B cell (primary cell): ENCODE data around the gene SFT2D1.

ENCODE experiments used
- EZH2 ChIP-seq: IDR thresholded peaks from 2 replicates; pipeline ENCODE4 v1.6.1; 2012; ENCODE audit warnings: borderline replicate concordance, low read depth, mild to moderate bottlenecking, moderate library complexity, low read length; ENCODE audit not compliant: insufficient read depth, poor library complexity, severe bottlenecking
- TF ChIP-seq, protein P1 (sequence below): fragments of 200-600 bp; IDR thresholded peaks from one replicate; pipeline ENCODE4 v1.8.0; 2022; ENCODE audit warnings: antibody characterized with exemption, mild to moderate bottlenecking

DNA sequence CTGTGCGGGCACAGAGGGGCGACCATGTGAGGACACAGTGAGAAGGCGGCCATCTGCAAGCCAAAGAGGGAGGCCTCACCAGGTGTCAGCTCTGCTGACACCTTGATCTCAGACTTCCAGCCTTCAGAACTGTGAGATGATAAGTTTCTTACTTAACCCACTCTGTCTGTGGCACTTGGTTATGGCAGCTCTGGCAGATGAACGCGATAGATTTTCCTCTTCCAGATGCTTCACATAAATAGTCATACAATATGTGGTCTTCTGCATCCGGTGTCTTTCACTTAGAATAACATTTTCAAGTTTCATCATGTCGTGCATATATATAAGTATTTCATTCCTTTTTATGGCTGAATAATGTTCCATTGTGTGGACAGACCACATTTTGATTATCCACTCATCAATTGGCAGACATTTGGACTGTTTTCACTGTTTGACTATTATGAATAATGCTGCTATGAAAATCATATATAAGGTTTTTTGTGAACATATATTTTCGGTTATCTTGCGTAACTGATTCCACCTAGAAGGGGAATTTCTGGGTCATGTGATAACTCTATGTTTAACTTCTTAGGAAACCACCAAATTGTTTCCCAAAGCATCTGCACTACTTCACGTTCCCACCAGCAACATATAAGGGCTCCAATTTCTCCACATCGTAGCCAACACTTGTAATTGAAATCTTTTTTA is 64.3 kb downstream of the SFT2D1 start:
- TF ChIP-seq, protein P1, sequence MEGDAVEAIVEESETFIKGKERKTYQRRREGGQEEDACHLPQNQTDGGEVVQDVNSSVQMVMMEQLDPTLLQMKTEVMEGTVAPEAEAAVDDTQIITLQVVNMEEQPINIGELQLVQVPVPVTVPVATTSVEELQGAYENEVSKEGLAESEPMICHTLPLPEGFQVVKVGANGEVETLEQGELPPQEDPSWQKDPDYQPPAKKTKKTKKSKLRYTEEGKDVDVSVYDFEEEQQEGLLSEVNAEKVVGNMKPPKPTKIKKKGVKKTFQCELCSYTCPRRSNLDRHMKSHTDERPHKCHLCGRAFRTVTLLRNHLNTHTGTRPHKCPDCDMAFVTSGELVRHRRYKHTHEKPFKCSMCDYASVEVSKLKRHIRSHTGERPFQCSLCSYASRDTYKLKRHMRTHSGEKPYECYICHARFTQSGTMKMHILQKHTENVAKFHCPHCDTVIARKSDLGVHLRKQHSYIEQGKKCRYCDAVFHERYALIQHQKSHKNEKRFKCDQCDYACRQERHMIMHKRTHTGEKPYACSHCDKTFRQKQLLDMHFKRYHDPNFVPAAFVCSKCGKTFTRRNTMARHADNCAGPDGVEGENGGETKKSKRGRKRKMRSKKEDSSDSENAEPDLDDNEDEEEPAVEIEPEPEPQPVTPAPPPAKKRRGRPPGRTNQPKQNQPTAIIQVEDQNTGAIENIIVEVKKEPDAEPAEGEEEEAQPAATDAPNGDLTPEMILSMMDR, result no peak
- no peak for TF ChIP-seq EZH2
